Non-pigmented ciliary epithelial cell (primary cell): ENCODE data around the gene DIS3L2.
A peak's percentile ranks its signal among the peaks of the same experiment; 100 is the strongest.
"Not testable (repeated sequence)": the region's sequence is repeated elsewhere in the genome, so short reads cannot be mapped to it uniquely, and the experiment has no call there.

Experiments
- DNase-seq: peaks from one replicate; pipeline ENCODE4 v3.0.0-alpha.2; 2010; ENCODE audit warnings: low read depth

DIS3L2 gene

DNA sequence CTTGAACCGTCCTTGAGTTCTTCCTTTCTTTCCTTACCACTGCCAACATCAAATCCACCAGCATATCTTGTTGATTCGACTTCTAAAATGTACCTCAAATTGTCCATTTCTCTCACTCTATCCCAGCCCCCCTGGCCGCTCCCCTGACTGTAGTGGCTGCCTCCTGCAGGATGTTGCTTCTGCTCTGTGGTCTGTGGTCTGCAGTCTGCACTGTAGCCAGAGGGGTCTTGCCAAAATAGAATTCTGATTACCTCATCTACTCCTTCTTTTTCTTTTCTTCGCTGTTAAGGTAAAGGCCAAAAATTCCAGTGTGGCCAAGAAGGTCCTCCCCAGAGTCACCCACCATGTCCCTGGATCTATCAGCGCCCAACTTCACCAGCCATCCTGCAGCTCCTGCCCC lies 337.6 kb downstream of the DIS3L2 start:
- DNase-seq: no peak

DNA sequence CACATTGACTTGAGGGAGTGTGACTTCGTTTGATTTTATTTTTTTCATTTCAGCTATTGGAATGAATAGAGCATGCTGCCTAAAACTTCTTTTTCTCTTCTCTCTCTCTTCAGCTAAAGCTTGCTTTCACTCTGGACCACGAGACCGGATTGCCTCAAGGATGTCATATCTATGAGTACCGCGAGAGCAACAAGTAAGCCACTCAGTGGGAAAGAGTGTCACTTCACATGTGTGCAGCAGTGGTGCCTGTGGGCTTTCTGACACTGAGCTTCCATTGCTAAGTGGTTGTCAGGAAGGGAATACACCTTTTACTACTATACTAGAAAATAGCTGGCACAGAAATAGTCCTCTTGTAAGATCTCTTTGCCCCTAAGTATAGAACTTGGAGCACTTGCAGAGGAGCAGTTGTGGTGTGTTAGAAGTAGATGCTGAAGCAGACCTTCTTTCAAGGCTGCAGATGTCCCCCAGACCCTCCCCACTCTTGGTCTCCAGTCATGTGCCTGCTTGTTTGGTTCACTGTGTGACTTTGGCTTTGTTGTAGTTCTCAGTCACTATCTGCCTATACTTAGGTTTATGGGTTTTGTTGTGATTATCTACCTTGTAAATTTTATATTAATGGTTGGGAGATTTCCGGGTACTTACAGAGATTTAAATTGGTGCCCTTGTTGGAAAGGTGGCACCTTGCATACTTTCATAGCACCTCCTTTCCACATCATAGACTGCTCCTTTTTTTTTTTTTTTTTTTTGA lies 338.6 kb downstream of the DIS3L2 start:
- no peak for DNase-seq

DNA sequence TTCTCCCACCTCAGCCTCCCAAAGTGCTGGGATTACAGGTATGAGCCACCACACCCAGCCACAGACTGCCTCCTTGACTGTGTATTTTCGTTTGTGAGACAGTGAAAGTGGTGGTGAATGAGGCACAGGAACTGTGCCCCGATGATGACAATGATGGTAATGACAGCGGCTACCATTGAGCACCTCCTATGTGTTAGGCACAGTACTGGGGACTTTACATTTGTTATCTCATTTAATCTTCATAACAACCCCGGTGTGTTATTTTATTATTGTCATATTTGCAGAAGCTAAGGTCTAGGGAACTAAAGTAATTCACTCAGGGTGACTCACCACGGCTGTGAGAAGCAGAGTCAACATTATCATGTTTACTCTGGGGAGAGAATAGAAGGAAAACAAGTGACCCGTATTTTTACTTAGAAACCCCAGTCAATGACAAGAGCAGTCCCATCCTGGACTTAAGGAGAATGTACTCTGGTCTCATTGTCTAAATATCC lies 339.4 kb downstream of the DIS3L2 start:
- peak; percentile 23 for DNase-seq

- no peak for DNase-seq
Measured at GRCh38 chr2:232304236-232304635, 342.7 kb downstream of the DIS3L2 start.

GRCh38 chr2:232306741-232307305 lies 345.3 kb downstream of the DIS3L2 start:
- no peak for DNase-seq

DNA sequence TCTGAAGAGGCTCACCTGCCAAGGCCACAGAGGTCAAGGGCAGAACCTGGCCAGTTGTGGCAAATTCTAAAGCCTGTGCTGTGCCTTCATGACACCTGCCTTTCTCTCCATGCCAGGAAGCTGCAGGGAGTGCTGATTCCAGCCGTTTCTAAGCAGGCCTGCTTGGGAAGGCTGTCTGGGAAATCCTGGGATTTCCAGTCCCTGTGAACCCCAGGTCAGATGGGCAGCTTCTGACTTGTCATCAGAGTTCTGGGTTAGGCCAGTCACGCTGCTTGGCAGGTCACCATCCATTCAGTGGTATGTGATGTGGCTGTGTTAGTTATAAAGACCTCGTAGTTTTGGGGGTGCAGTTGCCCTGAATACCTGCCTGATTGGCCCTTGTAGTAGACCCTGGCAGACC lies 346.3 kb downstream of the DIS3L2 start:
- no peak for DNase-seq

GRCh38 chr2:232308986-232309385 lies 347.5 kb downstream of the DIS3L2 start:
- DNase-seq: no peak

- no peak for DNase-seq
Measured at GRCh38 chr2:232309592-232309991, 348.1 kb downstream of the DIS3L2 start.

GRCh38 chr2:232310121-232310520 lies 348.6 kb downstream of the DIS3L2 start:
- no peak for DNase-seq

- DNase-seq: no peak
Measured at GRCh38 chr2:232310696-232311095, 349.2 kb downstream of the DIS3L2 start.

DNA sequence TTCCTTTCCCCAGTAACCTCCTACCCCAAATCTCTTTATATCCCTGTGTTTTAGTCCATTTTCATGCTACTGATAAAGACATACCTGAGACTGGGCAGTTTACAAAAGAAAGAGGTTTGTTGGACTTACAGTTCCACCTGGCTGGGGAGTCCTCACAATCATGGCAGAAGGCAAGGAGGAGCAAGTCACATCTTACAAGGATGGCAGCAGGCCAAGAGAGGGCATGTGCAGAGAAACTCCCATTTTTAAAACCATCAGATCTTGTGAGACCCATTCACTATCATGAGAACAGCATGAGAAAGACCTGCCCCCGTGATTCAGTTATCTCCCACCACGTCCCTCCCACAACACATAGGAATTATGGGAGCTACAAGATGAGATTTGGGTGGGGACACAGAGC lies 352.1 kb downstream of the DIS3L2 start:
- DNase-seq: not testable (repeated sequence)

- DNase-seq: peak; percentile 23
Measured at GRCh38 chr2:232315049-232315922, 353.8 kb downstream of the DIS3L2 start.

- no peak for DNase-seq
Measured at GRCh38 chr2:232315923-232316299, 354.4 kb downstream of the DIS3L2 start.

DNA sequence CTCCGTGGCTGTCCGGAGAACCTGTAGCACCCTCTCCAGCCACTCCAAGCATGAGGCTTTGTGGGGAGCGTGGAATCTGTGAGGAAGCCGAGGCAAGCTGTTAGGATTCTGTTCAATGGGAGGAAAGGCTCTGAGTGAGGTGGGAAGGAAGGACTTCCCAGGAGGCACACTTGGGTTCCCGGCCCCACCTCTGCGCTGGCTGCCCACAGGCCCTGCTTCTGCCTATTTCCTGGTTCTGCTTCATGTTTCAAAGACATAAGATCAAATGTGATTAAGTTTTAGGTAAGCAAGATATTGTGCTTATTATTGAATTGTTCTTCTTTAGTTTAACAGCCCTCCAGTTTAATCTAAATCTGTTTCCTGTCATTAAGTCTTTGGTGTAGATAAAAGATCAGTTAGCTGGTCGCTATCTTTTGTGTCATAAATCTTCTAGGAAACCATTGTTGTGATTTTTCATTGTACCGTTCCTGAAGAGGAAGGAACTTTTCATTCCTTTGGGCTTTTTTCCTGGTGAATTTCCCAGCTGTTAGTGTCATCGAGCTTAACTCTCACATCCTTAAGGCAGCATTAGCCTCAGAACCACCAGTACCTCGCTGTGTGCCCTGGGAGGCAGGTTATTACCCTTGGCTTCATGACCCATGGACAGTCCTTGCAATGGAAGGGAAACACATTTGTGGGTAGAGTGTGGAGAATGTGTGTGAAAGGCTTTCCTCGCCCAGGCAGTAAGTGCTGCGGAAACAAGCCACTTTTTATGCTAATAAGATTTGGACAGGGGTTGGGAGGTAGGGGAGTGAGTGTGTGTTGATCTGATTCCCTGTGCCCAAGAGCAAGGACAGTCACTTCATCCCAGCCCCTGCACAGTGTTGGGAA lies 355.2 kb downstream of the DIS3L2 start:
- DNase-seq: no peak

- no peak for DNase-seq
Measured at GRCh38 chr2:232318169-232318855, 356.8 kb downstream of the DIS3L2 start.

GRCh38 chr2:232319067-232319802 lies 357.7 kb downstream of the DIS3L2 start:
- no peak for DNase-seq

- no peak for DNase-seq
Measured at GRCh38 chr2:232319803-232320442, 358.4 kb downstream of the DIS3L2 start.

DNA sequence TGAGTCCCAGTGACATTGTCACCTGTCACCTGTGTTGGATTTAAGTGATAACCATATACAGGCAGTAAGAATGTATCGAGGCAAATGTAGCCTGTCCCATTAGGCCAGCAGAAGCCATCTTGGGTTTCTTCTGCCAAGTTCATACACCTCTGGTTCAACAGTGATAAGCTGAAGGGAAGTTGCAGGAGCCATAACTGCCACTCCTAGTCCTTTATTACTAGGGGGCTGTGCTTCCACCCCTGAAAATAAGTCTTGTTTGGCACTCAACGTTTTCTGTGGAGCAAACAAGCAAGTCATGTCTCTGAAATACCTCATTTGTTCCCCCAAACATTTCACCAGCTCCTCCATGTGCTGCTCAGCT lies 358.9 kb downstream of the DIS3L2 start:
- DNase-seq: no peak

DNA sequence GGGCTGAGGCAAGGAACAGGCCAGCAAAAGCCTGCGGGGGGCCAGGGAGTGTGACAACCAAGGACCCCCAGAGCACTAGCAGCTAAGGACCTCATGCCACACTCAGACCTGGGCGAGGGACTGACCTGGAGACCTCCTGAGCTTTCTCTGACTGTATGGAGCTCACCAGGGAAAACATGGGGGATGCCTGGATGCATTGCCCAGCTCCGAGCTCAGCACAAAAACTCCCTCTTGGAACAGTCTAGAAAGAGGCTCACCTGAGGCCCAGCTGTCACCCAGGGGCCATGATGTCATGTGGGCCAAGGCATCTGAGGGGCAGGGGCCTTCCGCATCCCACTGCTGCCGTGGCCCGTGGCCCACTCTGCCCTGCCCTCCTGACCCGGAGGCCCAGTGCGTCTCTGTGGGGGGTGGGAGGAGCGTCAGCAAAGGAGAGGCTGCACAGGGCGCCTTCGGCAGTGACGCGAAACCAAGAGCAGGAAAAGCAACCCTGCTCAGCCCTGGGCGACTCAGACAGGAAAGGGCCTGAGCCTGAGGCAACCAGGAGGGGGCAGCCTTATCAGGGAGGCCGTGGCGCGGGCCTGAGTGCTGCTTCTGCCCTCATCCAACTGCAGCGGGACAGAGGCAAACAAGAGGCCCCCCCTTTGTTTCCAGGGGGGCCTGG lies 359.8 kb downstream of the DIS3L2 start:
- DNase-seq: no peak
